Naive B cell (primary cell): ENCODE data around the gene IRF8. TPM values are rescaled to one million over a fixed set of nuclear protein-coding genes. Genes with fewer than 3 reads are reported as not detected.
"Not testable (repeated sequence)": the region's sequence is repeated elsewhere in the genome, so short reads cannot be mapped to it uniquely, and the experiment has no call there.

Source experiments
- ATAC-seq, 2 donors: fragments of 150-1000 bp; cut with Tn5 transposase; 2 replicates each; pipeline ENCODE4 v1.10.0; 2021; ENCODE audit warnings: low read depth in 2 of 2, mild to moderate bottlenecking in 2 of 2, moderate library complexity in 2 of 2
- DNase-seq: peaks from one replicate; pipeline ENCODE4 v3.0.0; 2022
- H3K27ac Mint-ChIP-seq, 6 donors: one replicate each; pipeline ENCODE4 v1.8.0; 2020 to 2022; ENCODE audit warnings: mild to moderate bottlenecking in 6 of 6, mixed read lengths in 6 of 6, moderate library complexity in 5 of 6, inconsistent platforms in 2 of 6
- H3K27me3 Mint-ChIP-seq, 3 donors: one replicate each; pipeline ENCODE4 v1.8.0; 2021 to 2022; ENCODE audit warnings: mixed read lengths in 3 of 3, mild to moderate bottlenecking in 1 of 3
- H3K36me3 Mint-ChIP-seq, 2 donors: one replicate each; pipeline ENCODE4 v1.8.0; 2020 to 2022; ENCODE audit warnings: mixed read lengths in 2 of 2, inconsistent platforms in 1 of 2, mild to moderate bottlenecking in 1 of 2
- H3K4me1 Mint-ChIP-seq, 3 donors: one replicate each; pipeline ENCODE4 v1.8.0; 2020 to 2022; ENCODE audit warnings: mixed read lengths in 3 of 3, inconsistent platforms in 1 of 3, mild to moderate bottlenecking in 1 of 3, moderate library complexity in 1 of 3
- H3K4me3 Mint-ChIP-seq, 8 donors: one replicate each; pipeline ENCODE4 v1.8.0; 2020 to 2022; ENCODE audit warnings: mild to moderate bottlenecking in 8 of 8, mixed read lengths in 8 of 8, moderate library complexity in 8 of 8, inconsistent platforms in 2 of 8
- H3K9me3 Mint-ChIP-seq, 7 donors: one replicate each; pipeline ENCODE4 v1.8.0; 2020 to 2022; ENCODE audit warnings: mixed read lengths in 7 of 7, mild to moderate bottlenecking in 5 of 7, inconsistent platforms in 2 of 7, moderate library complexity in 1 of 7
- polyA plus RNA-seq, 6 donors: library from polyadenylated mRNA; unstranded; fragments of 300-500 nt; fragmentation: Illumina TruSeq; gene quantifications; one replicate each; pipeline ENCODE4 v1.2.3, GENCODE V29; 2021; ENCODE audit warnings: low read depth in 6 of 6

Gene IRF8
- polyA plus RNA-seq, 6 donors from 2014 or later, result 646 to 909 (median 752) TPM

DNA sequence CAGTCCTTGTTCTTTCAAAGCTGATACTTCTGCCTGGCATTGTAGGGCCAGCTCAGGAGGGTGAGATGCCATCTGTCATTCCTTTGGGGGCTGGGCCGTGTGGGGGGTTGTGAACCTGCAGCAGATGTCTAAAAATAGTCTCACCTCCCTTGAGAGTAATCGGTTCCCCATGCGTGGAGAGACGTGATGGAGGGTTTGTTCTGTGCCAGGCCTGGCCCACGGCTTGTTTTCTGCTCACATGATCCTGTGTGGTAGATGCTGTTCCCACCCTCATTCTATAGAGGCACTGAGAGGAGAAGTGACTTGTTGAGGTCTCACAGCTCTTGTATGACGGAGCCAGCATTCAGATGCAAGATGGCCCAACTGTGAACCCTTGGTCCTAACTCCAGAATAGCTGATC, 4.6 kb downstream of the IRF8 start:
- ATAC-seq, result peak; percentile 64 to 65
- DNase-seq, result peak; percentile 89
- Mint-ChIP-seq H3K4me3 (peak overlapping the region; percentile 79 to 99 (median 94)), H3K27ac (peak overlapping the region; percentile 95 to 100 (median 100)), H3K27me3 (no peaks in the 10 kb centered on the region), H3K4me1 (peaks cover 63 to 83% (median 80%) of the 10 kb centered on the region in 3 donors), H3K9me3 (peaks cover 0 to 3% (median 0%) of the 10 kb centered on the region in 7 donors), H3K36me3 (peaks cover 42 to 54% of the 10 kb centered on the region in 2 donors)

DNA sequence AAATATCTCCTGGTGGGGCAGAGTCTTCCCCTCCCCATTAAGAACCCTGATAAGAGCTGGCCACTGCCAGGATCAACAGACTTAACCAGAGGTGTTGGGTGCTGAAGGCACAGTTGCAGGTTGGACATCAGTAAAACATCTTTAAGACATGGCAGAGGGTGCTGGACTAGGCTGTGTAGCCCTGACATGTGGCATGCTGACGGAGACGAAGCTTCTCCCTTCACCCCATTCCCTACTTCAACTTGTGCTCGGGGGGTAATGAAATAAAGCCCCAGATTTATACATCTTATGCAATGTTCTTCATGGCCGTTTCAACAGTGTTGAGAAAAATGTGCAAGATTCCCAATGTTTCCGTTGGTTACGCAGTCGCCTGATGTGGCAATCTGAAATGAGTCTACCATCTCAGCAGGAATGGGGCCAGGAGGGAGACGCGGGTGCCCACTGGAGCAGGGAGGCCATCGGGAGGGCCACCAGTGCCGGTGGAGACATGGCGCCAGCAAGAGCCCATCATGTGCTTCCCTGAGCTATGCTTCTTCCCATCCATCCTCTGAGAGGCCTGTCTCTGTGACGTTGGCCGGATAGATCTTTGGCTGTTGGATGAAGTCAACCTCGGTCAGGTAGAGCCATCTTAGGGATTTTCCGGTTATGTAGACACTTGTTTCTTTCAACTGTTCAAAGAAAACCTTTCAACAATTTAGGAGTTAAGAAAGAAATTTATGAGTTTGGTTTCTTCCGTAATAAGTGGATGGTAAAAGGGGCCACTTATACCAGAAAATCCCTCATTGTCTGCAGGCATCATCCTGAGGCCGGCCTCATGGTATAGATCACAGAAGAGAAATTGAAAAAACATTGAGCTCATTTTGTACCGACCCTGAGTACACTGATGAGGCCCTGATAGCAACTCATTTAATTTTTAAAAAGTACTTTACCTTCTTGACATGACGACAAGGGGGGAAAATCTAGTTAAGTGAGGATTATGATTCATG, 6.4 kb downstream of the IRF8 start:
- ATAC-seq (no peak), DNase-seq (no peak)
- H3K27me3 Mint-ChIP-seq, result no peaks in the 10 kb centered on the region
- H3K27ac Mint-ChIP-seq, result peak overlapping the region; percentile 83 to 100 (median 90)
- H3K4me3 Mint-ChIP-seq, result peak overlapping the region; percentile 79 to 99 (median 94)
- H3K36me3 Mint-ChIP-seq, result peaks cover 49 to 58% of the 10 kb centered on the region in 2 donors
- peaks cover 75 to 98% (median 93%) of the 10 kb centered on the region in 3 donors for H3K4me1 Mint-ChIP-seq
- H3K9me3 Mint-ChIP-seq, result peaks cover 0 to 3% (median 0%) of the 10 kb centered on the region in 7 donors

DNA sequence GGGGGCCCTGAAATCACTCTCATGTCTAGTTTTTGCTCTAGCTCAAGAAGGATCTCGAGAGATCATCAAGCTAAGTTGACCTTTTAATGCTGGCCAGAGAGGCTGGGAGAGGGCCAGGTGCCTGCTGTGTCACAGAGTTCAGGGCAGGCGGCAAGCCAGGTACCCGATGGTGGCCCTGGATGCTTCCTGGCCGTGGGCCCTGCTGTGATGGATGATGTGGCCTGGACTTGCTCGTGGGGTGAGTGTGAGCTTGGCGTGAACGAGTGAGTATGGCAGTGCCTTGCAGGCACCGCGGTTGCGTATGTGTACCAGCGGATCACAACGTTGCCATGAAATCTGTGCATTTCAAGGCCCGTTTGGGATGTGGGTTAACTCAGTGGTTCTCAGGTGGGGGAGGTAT, 7.4 kb downstream of the IRF8 start:
- peaks cover 0 to 3% (median 0%) of the 10 kb centered on the region in 7 donors for H3K9me3 Mint-ChIP-seq
- H3K27me3 Mint-ChIP-seq, result no peaks in the 10 kb centered on the region
- DNase-seq (no peak), ATAC-seq (no peak)
- peaks cover 55 to 59% of the 10 kb centered on the region in 2 donors for H3K36me3 Mint-ChIP-seq
- peaks cover 77 to 98% (median 93%) of the 10 kb centered on the region in 3 donors for H3K4me1 Mint-ChIP-seq
- H3K4me3 Mint-ChIP-seq, result peak overlapping the region; percentile 72 to 99 (median 90)
- peak overlapping the region; percentile 73 to 95 (median 86) for H3K27ac Mint-ChIP-seq

DNA sequence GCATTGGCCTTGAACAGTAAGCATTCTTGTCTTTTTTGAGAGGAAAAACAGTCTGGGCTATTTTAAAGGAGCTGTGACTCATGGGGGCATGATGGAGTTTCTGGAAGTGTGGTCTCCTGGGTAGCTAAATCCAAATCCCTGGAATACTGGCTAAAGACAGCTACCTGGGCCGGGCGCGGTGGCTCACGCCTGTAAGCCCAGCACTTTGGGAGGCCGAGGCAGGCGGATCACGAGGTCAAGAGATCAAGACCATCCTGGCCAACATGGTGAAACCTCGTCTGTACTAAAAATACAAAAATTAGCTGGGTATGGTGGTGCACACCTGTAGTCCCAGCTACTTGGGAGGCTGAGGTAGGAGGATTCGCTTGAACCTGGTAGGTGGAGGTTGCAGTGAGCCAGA, 8.3 kb downstream of the IRF8 start:
- Mint-ChIP-seq H3K4me1 (peaks cover 77 to 98% (median 93%) of the 10 kb centered on the region in 3 donors), H3K4me3 (peak overlapping the region; percentile 75 to 99 (median 87)), H3K36me3 (peaks cover 51 to 55% of the 10 kb centered on the region in 2 donors), H3K27ac (peak overlapping the region in 5 of 6 donors; percentile 15 to 98 (median 88))
- not testable (repeated sequence) for H3K9me3 Mint-ChIP-seq, DNase-seq, ATAC-seq, H3K27me3 Mint-ChIP-seq

DNA sequence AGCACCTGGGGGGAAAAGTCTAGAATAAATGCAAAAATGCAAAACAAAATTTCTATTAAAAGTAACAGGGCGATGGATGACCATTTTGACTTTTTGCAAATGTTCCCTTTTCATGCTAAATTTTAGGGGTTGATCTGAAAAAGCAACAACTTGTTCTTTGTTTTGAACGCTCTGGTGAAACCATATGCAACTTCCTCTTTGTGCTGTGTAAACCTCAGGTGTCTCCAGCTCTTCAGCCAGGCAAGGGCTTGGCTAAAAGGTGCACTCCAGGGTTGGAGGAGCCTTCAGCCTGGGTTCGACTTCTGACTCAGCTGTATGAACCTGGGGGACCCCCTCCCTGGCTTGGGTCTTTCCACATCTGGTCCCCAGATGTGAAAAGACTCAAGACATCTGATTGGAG, 9.5 kb downstream of the IRF8 start:
- H3K4me1 Mint-ChIP-seq, result peaks cover 75 to 98% (median 93%) of the 10 kb centered on the region in 3 donors
- peak overlapping the region; percentile 77 to 99 (median 86) for H3K4me3 Mint-ChIP-seq

DNA sequence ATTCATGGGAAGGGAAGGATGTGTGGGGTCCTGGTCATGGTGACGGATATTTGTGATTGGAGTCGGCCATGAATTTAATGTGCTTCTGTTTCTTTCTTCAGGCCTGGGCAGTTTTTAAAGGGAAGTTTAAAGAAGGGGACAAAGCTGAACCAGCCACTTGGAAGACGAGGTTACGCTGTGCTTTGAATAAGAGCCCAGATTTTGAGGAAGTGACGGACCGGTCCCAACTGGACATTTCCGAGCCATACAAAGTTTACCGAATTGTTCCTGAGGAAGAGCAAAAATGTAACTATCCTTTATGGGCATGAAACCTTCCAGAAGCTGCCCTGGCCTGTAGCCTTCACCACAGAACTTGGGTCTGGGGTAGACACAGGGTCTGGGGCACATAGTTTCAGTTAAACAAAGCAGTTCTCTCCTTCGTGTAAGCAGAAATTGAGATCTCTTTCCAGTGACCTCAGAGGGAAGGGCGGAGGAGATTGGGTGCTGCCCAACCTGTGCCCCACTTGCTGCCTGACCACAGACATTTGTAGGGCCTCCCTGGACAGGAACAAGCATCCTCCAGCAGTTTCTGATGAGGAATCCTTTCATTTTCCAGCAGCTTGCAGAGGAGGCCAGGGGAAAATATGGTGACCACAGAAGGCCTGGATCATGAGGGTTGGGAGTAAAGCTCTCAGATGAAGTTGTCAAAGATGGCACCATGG, 10.1 kb downstream of the IRF8 start:
- Mint-ChIP-seq H3K27ac (peak overlapping the region; percentile 86 to 99 (median 98)), H3K27me3 (no peaks in the 10 kb centered on the region), H3K36me3 (peaks cover 40 to 42% of the 10 kb centered on the region in 2 donors), H3K9me3 (peaks cover 0 to 1% (median 0%) of the 10 kb centered on the region in 7 donors), H3K4me3 (peak overlapping the region; percentile 77 to 99 (median 86)), H3K4me1 (peaks cover 75 to 98% (median 93%) of the 10 kb centered on the region in 3 donors)
- DNase-seq (no peak), ATAC-seq (peak; percentile 7 to 10)

More for the DNA sequence above, 9.5 kb downstream of the IRF8 start:
- peaks cover 0 to 3% (median 0%) of the 10 kb centered on the region in 7 donors for H3K9me3 Mint-ChIP-seq
- peak; percentile 61 to 65 for ATAC-seq
- no peaks in the 10 kb centered on the region for H3K27me3 Mint-ChIP-seq
- DNase-seq, result peak; percentile 79
- peak overlapping the region; percentile 86 to 99 (median 98) for H3K27ac Mint-ChIP-seq
- H3K36me3 Mint-ChIP-seq, result peaks cover 44 to 47% of the 10 kb centered on the region in 2 donors

DNA sequence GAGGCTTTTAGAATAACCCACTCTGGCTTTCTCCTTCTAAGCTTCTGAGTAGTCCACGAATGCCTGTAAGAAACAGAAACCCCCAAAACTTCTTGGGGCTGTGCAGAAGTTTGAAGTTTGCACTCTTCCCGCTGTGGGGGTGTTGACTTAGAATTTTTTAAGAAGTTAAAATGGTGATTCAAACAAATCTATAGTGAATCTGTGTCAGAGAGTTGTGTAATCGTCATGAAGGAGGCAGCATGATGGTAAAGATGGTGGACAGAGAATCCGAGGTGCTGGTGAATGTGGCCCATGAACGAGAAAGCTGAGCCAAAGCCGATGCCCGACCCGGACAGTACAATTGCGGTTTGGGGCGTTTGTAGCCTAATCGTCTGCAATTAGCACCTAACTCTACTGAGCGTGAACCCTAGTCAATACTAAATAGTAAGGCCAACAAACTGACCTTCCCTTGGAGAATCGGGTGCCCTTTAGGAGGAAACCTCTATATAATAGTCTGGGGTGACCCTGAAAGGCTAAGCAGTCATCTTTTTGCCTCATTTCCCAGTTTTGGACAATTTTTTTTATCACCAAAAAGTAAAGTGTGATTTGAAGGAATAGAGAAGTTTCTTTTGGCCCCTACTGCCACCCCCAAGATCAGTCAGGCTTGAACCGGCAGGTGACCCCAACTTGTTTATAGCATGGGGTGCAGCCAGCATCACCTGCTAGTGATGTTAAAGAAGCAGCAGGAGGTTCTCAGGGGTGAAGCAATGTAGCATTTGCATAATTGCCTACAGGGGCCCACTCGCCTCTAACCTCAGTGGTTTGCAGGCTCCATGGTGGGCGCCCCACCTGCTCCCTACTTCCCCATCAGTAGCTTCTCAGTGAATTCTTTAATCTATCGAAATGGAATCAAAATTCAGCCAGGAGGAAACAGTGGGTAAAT, 11.2 kb downstream of the IRF8 start:
- Mint-ChIP-seq H3K27me3 (no peaks in the 10 kb centered on the region), H3K4me1 (peaks cover 73 to 98% (median 93%) of the 10 kb centered on the region in 3 donors)

DNA sequence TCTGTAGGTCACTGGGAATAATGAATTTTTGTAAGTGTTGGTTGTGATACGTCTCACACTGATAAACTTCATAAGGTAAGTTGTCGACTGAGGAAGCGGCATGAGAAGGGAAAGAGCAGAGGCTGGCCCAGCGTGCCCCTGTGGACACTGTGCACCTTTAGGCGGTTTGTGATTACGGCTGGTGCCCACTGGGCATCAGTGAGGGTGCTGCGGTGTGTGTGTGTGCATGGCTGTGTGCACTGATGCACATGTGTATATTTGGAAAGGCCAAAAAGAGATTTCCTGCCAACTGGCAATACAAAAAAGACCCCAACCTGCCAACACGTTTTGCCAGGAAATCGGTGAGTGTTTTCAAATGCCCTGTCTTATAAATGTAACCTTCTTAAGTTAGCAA, 11.9 kb downstream of the IRF8 start:
- ATAC-seq (peak; percentile 4 to 8), DNase-seq (no peak)
- H3K9me3 Mint-ChIP-seq, result no peaks in the 10 kb centered on the region
- H3K36me3 Mint-ChIP-seq, result peaks cover 28 to 41% of the 10 kb centered on the region in 2 donors
- H3K27me3 Mint-ChIP-seq, result no peaks in the 10 kb centered on the region
- H3K4me3 Mint-ChIP-seq, result peak overlapping the region; percentile 79 to 99 (median 86)
- peak overlapping the region; percentile 93 to 99 (median 98) for H3K27ac Mint-ChIP-seq
- peaks cover 74 to 98% (median 88%) of the 10 kb centered on the region in 3 donors for H3K4me1 Mint-ChIP-seq

More for the DNA sequence above, 11.2 kb downstream of the IRF8 start:
- H3K4me3 Mint-ChIP-seq, result peak overlapping the region; percentile 79 to 99 (median 86)
- no peaks in the 10 kb centered on the region for H3K9me3 Mint-ChIP-seq
- peak overlapping the region; percentile 93 to 99 (median 98) for H3K27ac Mint-ChIP-seq
- peak; percentile 72 to 73 for ATAC-seq
- peak; percentile 82 for DNase-seq
- H3K36me3 Mint-ChIP-seq, result peaks cover 32 to 41% of the 10 kb centered on the region in 2 donors

DNA sequence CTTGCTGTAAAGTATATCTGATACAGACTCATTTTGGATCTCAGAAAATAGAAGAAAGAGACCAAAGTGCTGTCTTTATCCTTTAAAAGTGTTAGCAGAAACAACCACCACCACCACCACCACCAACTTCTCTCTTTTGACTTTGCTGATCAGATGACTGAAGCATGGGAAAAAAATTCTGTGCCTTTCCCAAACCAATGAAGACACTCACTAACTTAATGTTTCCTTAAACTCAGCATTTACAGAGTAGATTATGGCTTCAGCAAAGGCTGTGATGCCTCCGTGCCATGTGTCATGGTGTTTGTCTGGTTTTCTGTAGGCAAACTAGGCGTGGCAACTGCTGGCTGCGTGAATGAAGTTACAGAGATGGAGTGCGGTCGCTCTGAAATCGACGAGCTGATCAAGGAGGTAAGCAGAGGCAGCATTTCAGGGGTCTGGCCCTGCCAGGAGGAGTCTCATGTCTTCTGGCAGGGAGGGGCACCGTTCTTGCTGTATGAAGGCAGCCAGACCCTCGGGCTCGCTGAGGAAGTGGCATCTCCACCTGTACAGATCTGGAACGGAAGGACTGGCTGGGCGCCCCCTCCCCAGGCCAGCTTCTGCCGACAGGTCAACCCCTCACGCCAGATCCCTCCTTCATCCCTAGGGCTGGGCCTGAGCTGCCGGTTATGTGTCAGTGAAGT, 12.4 kb downstream of the IRF8 start:
- Mint-ChIP-seq H3K9me3 (no peaks in the 10 kb centered on the region), H3K27ac (peak overlapping the region in 5 of 6 donors; percentile 95 to 99 (median 98)), H3K27me3 (no peaks in the 10 kb centered on the region), H3K4me1 (peaks cover 73 to 98% (median 88%) of the 10 kb centered on the region in 3 donors), H3K4me3 (peak overlapping the region; percentile 79 to 99 (median 86)), H3K36me3 (peaks cover 23 to 37% of the 10 kb centered on the region in 2 donors)
- ATAC-seq, result no peak
- DNase-seq, result no peak

DNA sequence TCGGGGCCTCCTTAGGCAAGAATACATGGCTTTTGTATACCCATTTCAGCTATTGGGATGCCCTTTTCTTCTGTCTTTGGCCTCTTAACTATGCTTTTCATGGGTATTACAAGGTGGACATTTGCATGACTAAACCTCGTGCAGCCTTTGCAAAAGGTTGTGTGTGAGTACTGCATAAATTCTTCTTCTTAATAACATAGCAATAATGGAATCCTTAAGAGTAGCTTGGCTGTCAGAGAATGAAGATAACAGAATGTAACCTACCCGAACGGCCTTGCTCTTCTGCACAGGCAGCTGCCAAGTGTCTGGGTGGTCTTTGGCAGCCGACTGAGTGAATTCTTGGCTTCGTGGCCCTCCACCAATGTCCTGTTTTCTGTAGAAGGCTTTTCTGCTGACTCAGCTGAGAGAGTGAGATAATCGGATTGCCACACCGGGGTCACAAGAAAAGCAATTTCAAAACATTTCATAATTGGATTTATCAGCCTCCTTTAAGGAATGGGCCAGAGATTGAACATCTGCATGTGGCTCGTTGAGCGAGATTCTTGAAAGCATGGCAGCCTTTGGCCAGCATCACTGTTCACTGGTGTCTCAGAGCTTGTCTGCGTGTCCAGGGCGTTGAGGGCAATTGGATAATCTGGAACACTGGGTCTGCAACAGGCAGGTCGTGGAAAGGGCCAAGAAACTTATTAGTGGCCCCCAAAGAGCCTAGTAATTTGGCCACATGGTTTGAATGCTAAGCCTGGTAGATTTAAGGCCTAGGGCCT, 13.4 kb downstream of the IRF8 start:
- no peak for ATAC-seq
- no peaks in the 10 kb centered on the region for H3K9me3 Mint-ChIP-seq
- no peak for DNase-seq
- H3K4me1 Mint-ChIP-seq, result peaks cover 74 to 98% (median 85%) of the 10 kb centered on the region in 3 donors
- H3K27me3 Mint-ChIP-seq, result no peaks in the 10 kb centered on the region
- peak overlapping the region; percentile 53 to 99 (median 82) for H3K27ac Mint-ChIP-seq
- H3K36me3 Mint-ChIP-seq, result peaks cover 26 to 40% of the 10 kb centered on the region in 2 donors
- H3K4me3 Mint-ChIP-seq, result peak overlapping the region in 7 of 8 donors; percentile 79 to 94 (median 84)

DNA sequence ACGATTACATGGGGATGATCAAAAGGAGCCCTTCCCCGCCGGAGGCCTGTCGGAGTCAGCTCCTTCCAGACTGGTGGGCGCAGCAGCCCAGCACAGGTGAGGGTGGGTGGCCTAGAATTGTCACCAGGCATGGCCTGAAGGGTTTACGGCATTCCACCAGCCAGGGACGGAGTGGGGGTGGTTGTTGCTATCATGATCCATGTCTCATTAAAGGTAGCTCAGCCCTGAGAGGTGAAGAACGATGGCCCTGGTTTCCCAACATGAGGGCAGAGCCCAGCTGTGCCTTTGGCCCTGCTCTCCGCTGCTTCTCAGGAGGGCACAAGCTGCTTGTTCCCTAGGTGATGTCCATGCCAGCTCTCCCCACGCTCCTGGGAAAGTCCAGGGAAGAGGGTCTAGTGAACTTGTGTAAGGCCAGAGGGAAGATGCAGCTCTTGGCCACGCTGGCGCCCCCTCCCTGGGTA, 14.2 kb downstream of the IRF8 start:
- Mint-ChIP-seq H3K4me3 (peak overlapping the region; percentile 41 to 94 (median 71)), H3K4me1 (peaks cover 79 to 100% (median 88%) of the 10 kb centered on the region in 3 donors), H3K9me3 (no peaks in the 10 kb centered on the region), H3K36me3 (peaks cover 31 to 45% of the 10 kb centered on the region in 2 donors), H3K27ac (peak overlapping the region; percentile 88 to 99 (median 94)), H3K27me3 (no peaks in the 10 kb centered on the region)
- DNase-seq, result no peak
- ATAC-seq, result no peak
